ENCODE data around the gene CCBE1.

Gene CCBE1

GRCh38 chr18:59432803-59433597 lies 264.2 kb downstream of the CCBE1 start:
- no peak for DNase-seq

- DNase-seq, result no peak
These were observed 266.1 kb downstream of the CCBE1 start for GRCh38 chr18:59431131-59431530.

- DNase-seq, result no peak
These were observed 267.6 kb downstream of the CCBE1 start for GRCh38 chr18:59429608-59430007.

GRCh38 chr18:59428018-59428417 lies 269.2 kb downstream of the CCBE1 start:
- DNase-seq, result no peak

DNA sequence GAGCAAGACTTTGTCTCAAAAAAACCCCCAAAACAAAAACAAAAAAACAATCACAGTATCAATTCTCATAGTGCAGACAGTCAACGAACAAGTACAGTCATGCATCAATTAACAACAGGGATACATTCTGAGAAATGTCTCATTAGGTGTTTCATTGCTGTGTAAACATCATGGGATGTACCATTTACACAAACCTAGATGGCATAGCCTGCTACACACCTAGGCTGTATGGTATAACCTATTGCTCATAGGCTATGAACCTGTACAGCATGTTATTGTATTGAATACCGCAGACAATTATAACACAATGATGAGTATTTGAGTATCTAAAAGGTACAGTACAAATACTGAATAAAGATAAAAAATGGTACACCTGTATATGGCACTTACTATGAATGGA lies 270.4 kb downstream of the CCBE1 start:
- no peak for DNase-seq

DNA sequence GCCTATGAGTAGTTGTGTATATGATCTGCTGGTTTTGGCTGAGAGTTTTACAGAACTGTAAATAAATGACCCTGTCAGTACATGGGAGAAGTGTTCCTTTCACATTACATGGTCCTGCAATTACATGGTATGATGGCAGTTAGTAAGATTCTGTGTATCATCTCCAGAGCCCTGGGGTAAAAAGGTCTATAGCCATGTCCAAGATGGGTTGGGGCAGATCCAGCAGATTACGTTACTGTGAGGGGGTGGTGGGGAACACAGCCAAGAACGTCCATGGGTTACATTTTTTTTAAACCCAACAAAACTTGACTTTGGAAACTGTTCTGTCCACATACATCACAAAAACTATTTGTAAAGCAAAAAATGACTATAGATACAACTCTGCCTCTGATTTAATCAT lies 274.0 kb downstream of the CCBE1 start:
- DNase-seq, result no peak

DNA sequence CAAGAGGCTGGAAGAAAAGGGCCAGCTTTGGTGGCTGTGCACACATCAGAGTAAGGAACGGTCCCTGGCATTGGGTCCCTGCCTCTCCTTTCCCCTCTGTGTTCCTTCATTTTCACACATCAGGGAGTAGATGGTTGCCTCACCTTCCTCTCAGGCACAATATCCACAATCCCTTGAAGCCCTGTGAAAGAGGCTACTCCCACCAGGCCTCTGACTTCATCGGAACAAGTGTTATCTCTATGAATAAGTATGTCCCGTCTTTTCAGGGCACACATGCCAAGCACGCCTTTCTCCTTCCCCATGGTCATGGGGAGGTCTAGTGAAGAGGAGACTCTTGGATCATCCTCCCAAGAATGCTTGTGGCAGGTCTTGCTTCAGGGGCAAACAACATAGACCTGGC lies 277.0 kb downstream of the CCBE1 start:
- no peak for DNase-seq

GRCh38 chr18:59419386-59419785 lies 277.8 kb downstream of the CCBE1 start:
- DNase-seq, result no peak

- no peak for DNase-seq
These were observed 280.4 kb downstream of the CCBE1 start for GRCh38 chr18:59416818-59417217.

DNA sequence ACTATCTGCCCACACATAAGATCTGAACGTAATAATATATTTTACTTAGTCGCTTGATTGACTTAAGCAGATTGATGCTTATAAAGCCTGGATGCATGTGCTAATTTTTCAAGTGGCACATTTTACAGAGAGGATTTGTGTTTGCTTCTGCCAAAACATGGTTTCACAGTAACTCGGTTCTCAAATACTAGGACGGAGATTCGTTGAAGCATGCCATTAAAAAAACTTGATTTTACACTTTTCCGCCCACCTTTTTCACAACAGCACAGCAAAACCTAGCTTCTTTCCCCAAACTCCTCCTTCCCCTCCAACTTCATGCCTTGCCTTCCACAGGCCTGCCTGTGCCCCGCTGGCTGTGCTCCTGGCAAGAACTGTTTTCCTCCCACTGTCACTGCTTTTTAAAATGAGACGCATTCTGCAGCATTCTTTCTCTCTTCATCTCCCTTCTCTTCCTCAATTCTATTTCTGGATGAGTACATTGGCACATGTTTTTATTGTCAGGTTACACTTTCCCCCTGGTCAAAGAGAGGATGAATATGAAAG lies 283.0 kb downstream of the CCBE1 start:
- DNase-seq, result no peak

DNA sequence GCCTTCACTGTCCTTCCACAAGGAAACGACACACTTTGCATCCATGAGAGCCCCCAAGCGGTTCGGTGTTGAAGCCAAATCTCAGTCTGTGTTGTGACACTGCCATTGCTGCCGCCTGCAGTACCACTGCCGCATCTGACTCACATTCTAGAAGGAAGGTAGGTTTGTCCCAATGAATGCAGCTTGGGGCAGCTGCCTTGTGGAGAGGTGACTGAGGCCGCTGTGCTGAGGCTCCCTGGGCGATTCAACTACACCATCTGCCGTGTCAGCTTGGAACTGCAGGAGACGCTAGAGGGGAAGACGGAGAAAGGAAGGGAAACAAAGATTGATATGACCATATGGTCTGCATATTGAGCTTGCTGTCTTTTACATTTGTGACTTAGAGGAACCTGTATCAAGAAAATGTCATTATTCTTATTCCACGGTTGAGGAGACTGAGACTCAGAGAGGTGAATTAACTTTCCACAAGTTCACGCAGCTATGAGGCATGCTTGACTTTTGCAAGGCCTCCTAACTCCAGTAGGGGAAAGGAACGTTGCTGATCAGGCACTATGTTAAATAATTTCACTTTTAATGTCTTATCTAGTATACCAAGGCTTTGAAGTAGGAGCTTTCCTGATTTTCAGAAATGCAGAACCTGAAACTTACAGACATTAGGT lies 294.7 kb downstream of the CCBE1 start:
- peak; percentile 84 for DNase-seq

GRCh38 chr18:59400407-59400806 lies 296.8 kb downstream of the CCBE1 start:
- DNase-seq, result no peak

DNA sequence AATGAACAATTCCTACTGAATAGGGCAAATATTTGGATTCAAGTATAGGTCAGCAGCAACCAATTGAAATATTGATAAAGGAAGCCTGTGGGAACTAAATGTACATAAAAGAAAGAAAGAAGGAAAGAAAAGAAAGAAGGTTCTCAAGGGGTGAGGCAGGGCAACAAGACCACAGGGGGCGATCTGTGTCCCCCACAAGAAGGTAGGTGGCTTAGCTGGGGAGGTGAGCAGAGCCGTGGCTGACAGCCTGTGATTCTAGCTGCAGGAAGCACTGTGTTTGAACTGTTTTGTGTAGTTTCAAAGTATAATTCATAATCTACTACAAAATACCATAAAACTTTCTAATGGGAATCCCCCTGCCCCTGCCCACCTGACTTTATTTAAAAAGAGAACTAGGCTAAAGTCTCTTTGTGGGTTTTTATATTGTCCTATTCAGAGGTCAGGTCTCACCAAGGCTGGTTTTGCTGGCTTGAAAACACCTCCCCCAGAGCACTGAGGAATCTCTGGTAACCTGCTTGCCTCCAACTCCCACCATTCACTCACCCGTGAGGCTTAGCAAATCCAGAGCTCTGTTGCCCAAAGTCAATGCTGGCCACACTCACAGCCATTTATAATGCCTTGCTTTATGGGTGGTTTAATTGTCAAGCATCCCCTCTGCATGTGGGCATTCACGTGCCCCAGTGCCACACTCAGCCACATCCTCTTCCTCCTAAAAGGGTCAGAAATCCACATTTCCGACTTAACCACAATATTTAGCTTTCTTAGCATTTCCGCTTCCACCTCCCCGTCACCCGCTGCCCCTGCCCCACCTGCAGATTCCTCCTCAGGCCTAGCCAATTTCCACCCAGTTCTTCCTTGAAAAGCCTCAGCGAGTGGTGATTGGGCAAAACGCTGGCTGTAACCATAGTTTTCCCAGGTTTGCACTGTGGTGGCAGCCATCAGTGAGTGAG lies 301.7 kb downstream of the CCBE1 start:
- DNase-seq, result no peak

GRCh38 chr18:59393381-59393780 lies 303.8 kb downstream of the CCBE1 start:
- no peak for DNase-seq

DNA sequence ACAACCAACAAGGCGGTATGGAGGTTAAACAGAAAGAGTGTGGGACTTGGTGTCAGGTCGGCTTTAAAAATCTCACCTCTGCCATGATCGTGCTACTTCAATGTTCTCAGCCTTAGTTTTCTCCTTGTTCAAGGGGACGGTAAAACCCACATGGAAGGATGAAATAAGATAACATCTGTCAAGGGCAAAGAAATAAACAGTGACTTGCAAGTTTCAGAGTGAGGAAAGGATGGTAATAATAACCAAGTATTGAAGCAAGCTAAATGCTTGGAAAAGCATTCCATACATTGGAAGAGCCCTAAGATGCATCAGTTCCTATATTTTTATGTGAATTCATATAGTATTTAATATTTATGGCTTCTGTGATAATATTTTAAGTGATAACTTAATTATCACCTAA lies 308.4 kb downstream of the CCBE1 start:
- DNase-seq, result no peak

DNA sequence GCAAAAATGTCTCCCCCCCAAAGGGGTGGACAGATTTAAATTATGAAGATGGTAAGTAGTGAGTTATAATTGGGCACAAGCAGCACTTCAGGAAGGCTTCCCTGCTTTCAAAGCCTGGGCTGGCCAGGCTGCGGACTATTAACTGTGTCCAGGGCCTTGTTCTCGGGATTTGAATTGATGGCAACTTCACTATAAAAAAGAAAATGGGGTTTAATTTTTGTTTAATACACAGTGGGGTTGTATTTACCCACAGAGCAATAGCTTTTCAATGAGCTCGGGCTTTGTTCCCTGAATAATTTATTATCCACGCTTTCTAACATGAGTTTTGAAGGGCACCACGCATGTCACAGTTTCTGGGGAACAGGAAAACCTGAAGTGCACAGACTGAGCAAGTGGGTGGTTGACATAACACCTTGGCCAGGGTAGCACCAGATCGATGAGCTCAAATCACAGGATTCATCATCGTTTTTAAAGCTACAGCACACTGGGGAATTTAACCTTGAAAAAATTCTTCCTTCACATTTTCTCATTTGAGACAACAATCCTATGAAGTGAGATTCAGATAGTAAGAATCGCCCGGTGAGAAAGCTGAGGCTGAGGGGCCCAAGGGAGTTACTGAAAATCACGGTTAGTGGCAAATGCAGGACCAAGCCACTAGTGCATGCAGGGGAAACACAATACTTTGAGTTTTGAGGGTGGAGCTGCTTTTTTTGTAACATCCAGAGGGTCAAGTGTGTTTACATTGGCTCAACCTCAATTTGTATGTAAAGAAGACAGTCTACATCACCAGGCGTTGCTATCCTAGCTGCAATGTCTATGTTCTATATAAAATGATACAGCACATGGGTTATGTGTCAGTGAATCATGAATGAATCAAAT lies 309.3 kb downstream of the CCBE1 start:
- no peak for DNase-seq

DNA sequence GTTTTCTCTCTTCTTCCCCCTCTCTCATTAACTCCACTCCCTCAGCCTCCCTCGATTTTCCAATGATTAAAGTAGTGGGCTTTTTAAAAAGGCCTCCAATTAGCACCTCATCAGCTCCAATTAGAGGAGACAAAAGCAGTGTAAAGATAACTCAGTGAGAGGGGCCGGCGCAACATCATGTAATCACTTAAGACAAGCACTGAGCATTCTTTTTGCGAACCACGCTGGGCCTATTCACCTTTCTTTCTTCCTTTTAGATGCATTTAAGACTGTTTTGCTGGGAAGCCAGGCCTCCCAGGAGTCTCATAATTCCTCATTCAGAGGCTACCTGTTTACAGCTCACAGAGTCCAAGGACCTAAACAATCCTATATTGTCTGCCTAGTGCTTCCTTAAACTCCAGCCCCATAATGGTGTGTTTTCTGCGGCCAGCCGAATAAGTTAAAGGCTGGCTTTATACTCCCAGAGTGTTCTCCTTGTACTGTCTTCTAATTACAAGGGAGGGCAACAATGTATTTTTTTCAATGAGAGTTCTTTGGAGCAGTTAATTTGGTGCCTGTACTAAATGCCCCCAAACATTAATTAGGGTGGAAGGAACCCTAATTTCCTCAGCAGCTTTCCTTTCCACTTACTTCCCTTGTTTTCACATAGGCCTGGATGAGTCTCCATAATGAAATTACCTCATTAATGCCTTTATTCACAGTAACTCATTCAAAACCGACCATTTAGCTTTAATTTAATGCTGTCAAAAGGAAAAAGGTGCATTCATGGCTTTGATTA lies 310.1 kb downstream of the CCBE1 start:
- DNase-seq, result no peak

- no peak for DNase-seq
These were observed 312.0 kb downstream of the CCBE1 start for GRCh38 chr18:59385191-59385590.

DNA sequence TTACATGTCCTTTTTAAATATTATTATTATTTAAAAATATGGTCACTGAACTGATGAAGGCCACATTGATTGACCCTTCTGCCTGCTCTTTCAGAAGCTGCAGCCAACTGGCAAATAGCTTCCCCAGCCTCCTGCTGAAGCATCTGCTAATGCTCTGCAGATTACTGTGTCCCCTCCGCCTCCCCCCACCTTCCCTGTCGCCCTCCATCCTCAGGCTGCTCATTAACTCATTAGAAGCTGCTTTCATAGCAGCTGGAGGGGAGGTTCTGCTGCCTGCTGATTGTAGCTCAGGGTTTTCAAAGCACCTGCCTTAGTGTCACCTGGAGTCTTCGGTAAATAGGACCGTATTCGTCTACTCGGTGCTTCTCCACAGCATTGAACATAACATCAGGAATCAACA lies 313.4 kb downstream of the CCBE1 start:
- no peak for DNase-seq

DNA sequence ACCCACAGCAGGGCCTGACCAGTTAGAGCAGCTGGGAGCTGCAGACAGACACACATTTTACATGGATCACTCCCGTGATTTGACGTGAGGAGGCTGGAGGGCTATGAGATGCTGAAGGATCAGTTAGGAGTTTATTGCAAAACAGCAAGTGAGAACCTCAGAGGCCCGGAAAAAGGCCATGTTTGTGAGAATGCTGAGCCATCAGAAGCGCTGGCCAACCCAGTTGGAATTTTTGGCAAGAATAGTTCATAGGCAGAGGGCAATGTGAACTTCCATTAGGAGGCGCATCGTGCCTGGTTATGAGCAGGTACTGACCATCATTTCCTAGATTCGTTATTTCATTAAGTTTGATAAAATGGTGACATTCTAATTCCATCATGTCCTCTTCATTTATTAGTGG lies 314.8 kb downstream of the CCBE1 start:
- no peak for DNase-seq

DNA sequence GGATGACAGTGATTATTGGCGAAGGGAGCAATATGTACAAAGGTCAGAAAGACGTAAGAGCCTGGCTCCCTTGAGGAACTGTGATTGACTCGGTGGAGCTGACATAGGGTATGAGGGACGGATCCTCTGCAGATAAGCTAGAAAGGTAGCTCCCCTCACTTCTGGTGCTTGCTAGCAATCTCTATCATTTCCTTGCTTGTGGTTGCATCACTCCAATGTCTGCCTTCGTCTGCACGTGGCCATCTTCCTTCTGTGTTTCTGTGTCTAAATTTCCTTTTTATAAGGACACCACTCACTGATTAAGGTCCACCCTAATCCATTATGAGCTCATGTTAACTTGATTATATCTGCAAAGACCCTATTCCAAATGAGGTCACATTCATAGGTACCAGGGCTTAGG lies 315.3 kb downstream of the CCBE1 start:
- DNase-seq, result no peak
